HFFc6 (cell line): ENCODE results near the gene NPFFR1. TPM values are rescaled to one million over a fixed set of nuclear protein-coding genes. Genes with fewer than 3 reads are reported as not detected.

Experiments
- DNase-seq: peaks from one replicate; pipeline ENCODE4 v3.0.0-alpha.2; 2018
- H3K27ac Mint-ChIP-seq: 2 replicates; pipeline ENCODE4 v1.8.0; 2020; ENCODE audit warnings: mild to moderate bottlenecking, mixed read lengths
- H3K27me3 Mint-ChIP-seq: 2 replicates; pipeline ENCODE4 v1.8.0; 2021; ENCODE audit warnings: mild to moderate bottlenecking, moderate library complexity, mixed read lengths; ENCODE audit not compliant: insufficient read depth
- H3K36me3 Mint-ChIP-seq: 2 replicates; pipeline ENCODE4 v1.8.0; 2021; ENCODE audit warnings: low read depth, mixed read lengths
- H3K4me1 Mint-ChIP-seq: 2 replicates; pipeline ENCODE4 v1.8.0; 2020; ENCODE audit warnings: low read depth, mixed read lengths
- H3K4me3 Mint-ChIP-seq: 2 replicates; pipeline ENCODE4 v1.8.0; 2020; ENCODE audit warnings: mild to moderate bottlenecking, moderate library complexity, mixed read lengths
- H3K9me3 Mint-ChIP-seq: 2 replicates; pipeline ENCODE4 v1.8.0; 2020; ENCODE audit warnings: mild to moderate bottlenecking, mixed read lengths
- CTCF ChIP-seq: fragments of 200-600 bp; sonication (generic); IDR thresholded peaks from 2 replicates; pipeline ENCODE4 v1.5.0; 2021; ENCODE audit warnings: antibody characterized with exemption, mild to moderate bottlenecking
- total RNA-seq, 6 experiments: library from RNA; stranded (reverse); fragmentation: NEBNext Ultra II Directional; extraction: Animal tissue kit (Norgen Biotek cat#: 25700); gene quantifications; 2 replicates in 1 of 6; 3 replicates in 5 of 6; pipeline ENCODE4 v1.2.3, GENCODE V29; 2021

Gene NPFFR1
- total RNA-seq, 6 experiments from 2014 or later: not detected

DNA sequence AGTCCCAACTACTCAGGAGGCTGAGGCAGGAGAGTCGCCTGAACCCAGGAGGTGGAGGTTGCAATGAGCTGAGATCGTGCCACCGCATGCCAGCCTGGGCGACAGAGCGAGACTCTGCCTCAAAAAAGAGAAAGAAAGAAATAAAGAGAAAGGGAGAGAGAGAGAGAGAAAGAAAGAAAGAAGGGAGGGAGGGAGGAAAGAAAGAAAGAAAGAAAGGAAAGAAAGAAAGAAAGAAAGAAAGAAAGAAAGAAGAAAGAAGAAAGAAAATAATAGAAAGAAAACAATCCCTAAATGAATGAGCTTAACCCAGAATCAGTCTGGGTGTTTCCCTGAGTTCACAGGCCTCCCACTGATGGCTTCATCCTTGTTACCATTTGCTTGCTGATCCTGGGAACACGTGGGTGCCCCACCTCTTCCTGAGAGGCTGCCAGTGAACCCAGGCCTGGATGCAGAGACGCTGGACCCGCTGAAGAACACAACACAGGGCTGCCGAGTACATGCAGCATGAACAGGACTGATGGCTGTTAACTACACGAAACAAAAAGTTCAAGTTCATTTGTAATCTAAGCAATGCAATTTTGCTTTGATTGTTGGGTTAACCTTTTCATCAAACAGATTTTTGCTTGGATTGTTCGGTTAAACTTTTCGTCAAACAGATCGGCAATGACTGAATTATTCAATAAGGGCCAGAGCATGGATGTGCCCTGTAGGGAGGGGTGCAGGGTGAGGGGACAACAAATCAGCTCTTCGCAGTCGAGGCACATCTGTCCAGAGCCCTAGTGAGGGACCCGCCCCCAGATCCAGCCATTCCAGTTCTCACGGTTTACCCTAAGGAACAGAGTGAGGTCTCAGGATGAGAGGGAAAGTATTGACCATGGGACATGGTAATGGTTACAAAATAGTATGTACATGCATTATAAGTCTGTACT, 11.5 kb downstream of the NPFFR1 start:
- Mint-ChIP-seq H3K36me3 (peaks cover 5% of the 10 kb centered on the region; the same call in 1 of the 2 replicates), H3K4me3 (no peak overlapping the region), H3K4me1 (peaks cover 33% of the 10 kb centered on the region), H3K9me3 (peaks cover 4% of the 10 kb centered on the region; the same call in 1 of the 2 replicates), H3K27ac (no peak overlapping the region), H3K27me3 (peaks cover 34% of the 10 kb centered on the region)
- DNase-seq: no peak
- TF ChIP-seq CTCF: no peak

GRCh38 chr10:70270952-70271351, 12.9 kb downstream of the NPFFR1 start:
- Mint-ChIP-seq H3K4me3 (no peak overlapping the region), H3K36me3 (peaks cover 5% of the 10 kb centered on the region; the same call in 1 of the 2 replicates), H3K27me3 (peaks cover 29% of the 10 kb centered on the region), H3K9me3 (peaks cover 2% of the 10 kb centered on the region; the same call in 1 of the 2 replicates), H3K27ac (no peak overlapping the region), H3K4me1 (peaks cover 38% of the 10 kb centered on the region)
- no peak for TF ChIP-seq CTCF
- DNase-seq: no peak

DNA sequence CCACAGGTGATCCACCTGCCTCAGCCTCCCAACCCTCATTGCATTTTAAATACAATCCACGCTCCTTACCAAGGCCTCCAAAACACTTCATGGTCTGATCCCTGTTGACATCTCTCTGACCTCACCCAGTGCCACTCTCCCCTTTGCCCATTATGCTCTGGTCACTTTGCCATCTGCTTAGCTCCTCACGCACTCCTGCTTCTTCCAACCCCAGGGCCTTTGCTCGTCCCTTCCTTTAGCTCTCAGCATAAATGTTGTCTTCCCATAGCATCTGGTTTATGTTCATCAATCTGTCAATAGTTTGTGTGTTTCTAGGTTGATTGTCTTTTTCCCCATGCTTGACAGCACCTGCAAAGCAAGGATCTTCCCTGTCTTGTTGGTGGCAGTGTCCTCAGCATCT, 14.1 kb downstream of the NPFFR1 start:
- no peak for DNase-seq
- Mint-ChIP-seq H3K4me3 (no peak overlapping the region), H3K4me1 (peaks cover 38% of the 10 kb centered on the region), H3K9me3 (no peaks in the 10 kb centered on the region), H3K27me3 (peaks cover 24% of the 10 kb centered on the region), H3K36me3 (peaks cover 5% of the 10 kb centered on the region; the same call in 1 of the 2 replicates), H3K27ac (no peak overlapping the region)
- no peak for TF ChIP-seq CTCF

- H3K4me1 Mint-ChIP-seq: peaks cover 38% of the 10 kb centered on the region
- DNase-seq: no peak
- peaks cover 19% of the 10 kb centered on the region for H3K27me3 Mint-ChIP-seq
- H3K9me3 Mint-ChIP-seq: no peaks in the 10 kb centered on the region
- peaks cover 5% of the 10 kb centered on the region; the same call in 1 of the 2 replicates for H3K36me3 Mint-ChIP-seq
- TF ChIP-seq CTCF: no peak
- H3K27ac Mint-ChIP-seq: no peak overlapping the region
- no peak overlapping the region for H3K4me3 Mint-ChIP-seq
These were observed 15.4 kb downstream of the NPFFR1 start for GRCh38 chr10:70268376-70268775.

DNA sequence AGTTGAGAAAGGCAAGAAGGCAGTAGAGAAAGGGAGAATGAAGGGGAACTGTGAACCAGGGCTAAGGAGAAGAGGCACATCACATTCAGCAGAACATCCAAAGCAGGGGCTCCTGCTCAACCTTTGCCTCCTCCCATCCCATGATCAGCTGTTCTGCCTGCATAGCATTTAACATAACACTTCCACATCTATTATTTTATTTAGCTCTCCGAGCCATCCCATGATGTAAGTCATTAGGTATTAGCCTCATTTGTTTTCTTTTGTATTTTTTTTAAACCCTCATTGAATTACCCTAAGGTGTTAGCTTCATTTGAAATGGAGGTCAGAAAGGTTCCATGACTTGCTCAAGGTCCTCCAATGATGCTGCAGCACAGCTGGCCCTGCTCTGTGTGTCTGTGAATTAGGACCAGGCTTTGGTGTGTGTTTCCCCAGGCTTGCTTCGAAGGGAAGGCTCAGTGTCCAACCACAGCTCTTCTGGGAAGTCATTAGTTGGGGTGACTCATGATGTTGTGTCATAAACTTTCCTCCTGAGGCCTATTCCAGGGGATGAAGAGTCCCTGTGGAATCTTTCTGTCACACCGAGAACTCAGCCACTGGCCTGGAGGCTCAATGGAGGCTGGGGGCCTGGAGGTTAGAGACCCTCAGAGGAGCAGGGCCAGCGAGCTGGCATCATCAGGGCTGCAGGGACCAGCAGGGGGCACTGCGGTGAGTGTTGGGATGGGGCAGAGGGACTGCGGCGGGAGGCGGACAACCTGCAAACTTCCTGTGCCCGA, 16.5 kb downstream of the NPFFR1 start:
- H3K27me3 Mint-ChIP-seq: peaks cover 15% of the 10 kb centered on the region
- H3K4me3 Mint-ChIP-seq: peak overlapping the region; percentile 40
- H3K27ac Mint-ChIP-seq: peak overlapping the region; percentile 82
- peak; percentile 69 for TF ChIP-seq CTCF
- peaks cover 34% of the 10 kb centered on the region for H3K4me1 Mint-ChIP-seq
- DNase-seq: peak; percentile 96
- no peaks in the 10 kb centered on the region for H3K9me3 Mint-ChIP-seq
- H3K36me3 Mint-ChIP-seq: peaks cover 5% of the 10 kb centered on the region; the same call in 1 of the 2 replicates
